M059J (cell line): ENCODE measurements around the gene ATP6V1C2. TPM values are rescaled to one million over a fixed set of nuclear protein-coding genes. Genes with fewer than 3 reads are reported as not detected.
A peak's percentile ranks its signal among the peaks of the same experiment; 100 is the strongest.

Experiments
- DNase-seq: peaks from one replicate; pipeline ENCODE4 v3.0.0-alpha.2; 2012; ENCODE audit warnings: low read depth
- total RNA-seq: library from RNA; depleted of rRNA; stranded (reverse); fragments of >200 nt; shearing (Covaris generic); gene quantifications from 2 replicates; pipeline ENCODE4 v1.2.3, GENCODE V29; 2014; rRNA removed

ATP6V1C2 gene
- total RNA-seq, 1 experiment from 2014 or later, result not detected

DNA sequence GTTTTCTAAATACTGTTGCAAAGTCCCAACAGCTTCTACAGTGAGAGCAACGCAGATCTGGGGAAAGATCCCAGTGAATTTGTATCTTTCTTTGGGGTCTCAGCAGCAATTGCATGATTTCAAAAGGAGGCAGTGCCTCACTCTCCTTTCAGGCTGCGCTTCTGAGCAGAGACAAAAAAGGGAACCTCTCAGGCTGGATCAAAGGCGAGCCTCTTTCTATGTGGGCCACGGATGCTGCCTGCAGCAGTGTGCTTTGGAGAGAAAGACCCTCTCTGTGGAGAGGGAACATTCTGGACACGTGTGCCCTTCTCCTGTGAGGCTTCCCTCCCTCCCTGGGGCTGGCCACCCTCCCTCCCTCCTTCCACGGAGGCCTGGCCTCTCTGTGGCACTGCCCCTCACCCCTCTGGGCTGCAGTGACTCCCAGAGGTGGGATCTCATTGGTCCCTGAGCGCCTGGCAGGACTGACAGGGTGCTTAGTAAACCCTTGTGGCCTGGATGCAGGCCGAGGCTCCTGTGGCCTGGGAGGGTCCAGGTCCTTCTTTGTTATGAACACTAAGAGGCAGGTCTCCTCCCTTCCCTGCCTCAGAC lies 112.7 kb downstream of the ATP6V1C2 start:
- DNase-seq, result peak; percentile 31

Other genes starting within 250 kb of the ATP6V1C2 start
- 21.3 and 33.0 TPM in 2 replicates for gene NOL10, start 31.7 kb upstream of the ATP6V1C2 start, total RNA-seq
- 345 and 486 TPM in 2 replicates for gene PDIA6, start 91.2 kb downstream of the ATP6V1C2 start, total RNA-seq
- 0.07 TPM in 1 of 2 replicates, not detected in the other for gene KCNF1, start 190.3 kb downstream of the ATP6V1C2 start, total RNA-seq